GM21381 (cell line): ENCODE results near the gene ZBTB40.

Source experiments
- ATAC-seq: cut with Tn5 transposase; IDR thresholded peaks from one replicate; pipeline ENCODE4 v1.9.1; 2021; ENCODE audit warnings: mild to moderate bottlenecking, moderate library complexity; ENCODE audit not compliant: unreplicated experiment

Gene ZBTB40

DNA sequence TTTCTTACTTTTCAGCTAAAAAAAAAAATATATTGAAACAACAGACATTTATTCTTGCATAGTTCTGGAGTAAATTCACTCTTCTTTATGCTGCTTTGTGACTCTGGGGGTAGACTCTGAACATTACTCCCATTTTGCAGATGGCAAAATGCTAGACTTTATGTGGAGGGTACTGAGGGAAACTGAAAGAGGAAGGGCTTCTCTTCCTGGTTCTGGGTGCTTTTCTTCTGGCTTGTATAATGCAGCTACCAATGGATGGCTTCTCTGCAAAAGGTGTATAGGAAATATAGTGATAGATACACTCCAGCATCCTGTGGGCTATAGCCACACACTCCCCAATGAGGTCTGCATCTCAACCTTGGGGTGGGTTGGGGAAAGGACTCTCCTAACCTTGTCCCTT is 19.7 kb upstream of the ZBTB40 start:
- ATAC-seq = no peak

- no peak for ATAC-seq
These were observed 16.9 kb upstream of the ZBTB40 start for GRCh38 chr1:22434717-22435116.

DNA sequence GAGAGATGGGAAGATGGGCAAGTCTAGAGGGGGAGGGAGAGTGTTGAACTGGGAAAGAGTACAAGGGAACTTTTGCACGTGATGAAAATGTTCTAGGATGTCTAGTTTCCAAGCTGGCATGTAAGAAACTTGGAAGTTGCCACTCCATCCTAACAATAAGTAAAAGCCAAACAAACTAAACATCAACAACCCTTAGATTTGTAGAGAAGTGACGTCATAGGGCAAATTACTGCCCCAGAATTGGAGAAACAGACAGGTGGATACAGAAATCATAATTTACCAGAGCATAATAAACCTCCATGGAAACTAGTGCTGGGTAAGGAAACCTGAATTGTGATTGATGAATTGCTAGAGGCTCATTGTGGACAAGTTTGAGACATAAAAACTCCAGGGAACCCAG is 14.7 kb upstream of the ZBTB40 start:
- no peak for ATAC-seq

GRCh38 chr1:22437573-22437972 is 14.1 kb upstream of the ZBTB40 start:
- ATAC-seq = no peak

GRCh38 chr1:22440582-22440981 is 11.1 kb upstream of the ZBTB40 start:
- no peak for ATAC-seq

GRCh38 chr1:22442212-22442894 is 9.3 kb upstream of the ZBTB40 start:
- no peak for ATAC-seq

DNA sequence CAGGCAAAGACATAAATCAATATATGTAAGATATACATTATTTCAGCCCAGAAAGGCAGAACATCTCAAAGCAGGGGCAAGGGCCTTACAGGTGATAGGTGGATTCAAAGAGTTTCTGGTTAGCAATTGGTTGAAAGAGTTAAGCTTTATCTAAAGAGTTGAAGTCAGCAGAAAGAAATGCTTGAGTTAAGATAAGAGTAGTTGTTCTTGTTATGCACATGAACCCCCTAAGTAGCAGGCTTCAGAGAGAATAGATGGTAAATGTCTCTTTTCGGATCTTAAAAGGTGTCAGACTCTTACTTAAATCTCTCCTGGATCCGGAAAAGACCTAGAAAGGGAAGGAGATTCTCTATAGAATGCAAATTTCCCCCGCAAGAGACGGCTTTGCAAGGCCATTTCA is 8.3 kb upstream of the ZBTB40 start:
- ATAC-seq = no peak

- no peak for ATAC-seq
These were observed 6.8 kb upstream of the ZBTB40 start for GRCh38 chr1:22444856-22445255.

GRCh38 chr1:22447621-22448111 is 4.0 kb upstream of the ZBTB40 start:
- no peak for ATAC-seq

GRCh38 chr1:22449636-22450035 is 2.0 kb upstream of the ZBTB40 start:
- ATAC-seq = no peak

DNA sequence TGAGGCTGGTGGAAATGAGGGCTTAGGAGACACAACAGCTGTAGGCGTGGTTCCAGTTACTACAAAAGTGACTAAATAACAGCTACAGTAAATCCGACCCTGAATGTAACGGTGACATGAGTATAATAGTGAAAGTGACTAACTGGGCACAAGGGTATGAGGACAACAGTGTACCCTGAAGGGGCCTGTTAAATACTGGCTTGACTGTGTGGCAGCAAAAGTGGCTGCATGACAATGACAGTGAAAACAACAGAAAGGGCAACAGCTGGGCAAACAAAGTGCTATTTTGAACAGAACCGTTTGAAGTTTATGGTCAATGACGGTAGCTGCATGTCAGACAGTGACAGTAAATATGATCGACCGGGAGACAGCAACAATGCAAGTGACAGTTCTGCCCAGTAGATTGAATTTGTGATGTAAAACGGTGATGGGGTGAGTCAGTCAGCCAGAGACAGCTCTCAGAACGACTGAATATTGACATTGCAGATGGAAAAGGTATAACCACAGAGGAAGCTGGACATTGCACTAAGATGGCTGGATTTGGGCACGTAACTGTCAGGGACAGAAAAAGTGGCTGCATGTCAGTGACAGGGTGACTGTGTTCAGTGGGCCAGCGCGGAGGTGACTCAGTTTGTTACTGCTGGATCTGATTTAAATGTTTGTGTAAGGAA is 1.2 kb upstream of the ZBTB40 start:
- ATAC-seq = no peak

GRCh38 chr1:22452481-22452957 is 868 bp downstream of the ZBTB40 start:
- peak; percentile 26 for ATAC-seq

DNA sequence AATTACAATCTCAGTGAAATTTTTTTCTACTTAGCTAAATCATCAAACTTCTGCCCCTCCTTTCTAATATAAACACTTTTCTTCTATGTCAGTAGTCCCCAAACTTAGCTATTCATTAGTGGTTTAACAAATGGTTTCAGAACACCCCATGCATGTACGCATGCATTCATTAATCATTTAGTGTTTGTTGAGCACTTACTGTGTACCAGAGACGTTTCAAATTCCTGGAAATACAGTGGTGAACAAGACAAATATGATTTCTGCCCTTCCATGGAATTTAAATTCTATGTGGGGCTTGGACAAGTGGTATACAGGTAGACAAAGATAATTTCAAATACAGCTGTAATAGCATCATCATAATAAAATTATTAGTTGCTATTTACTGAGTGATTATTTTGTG is 1.5 kb downstream of the ZBTB40 start:
- no peak for ATAC-seq

DNA sequence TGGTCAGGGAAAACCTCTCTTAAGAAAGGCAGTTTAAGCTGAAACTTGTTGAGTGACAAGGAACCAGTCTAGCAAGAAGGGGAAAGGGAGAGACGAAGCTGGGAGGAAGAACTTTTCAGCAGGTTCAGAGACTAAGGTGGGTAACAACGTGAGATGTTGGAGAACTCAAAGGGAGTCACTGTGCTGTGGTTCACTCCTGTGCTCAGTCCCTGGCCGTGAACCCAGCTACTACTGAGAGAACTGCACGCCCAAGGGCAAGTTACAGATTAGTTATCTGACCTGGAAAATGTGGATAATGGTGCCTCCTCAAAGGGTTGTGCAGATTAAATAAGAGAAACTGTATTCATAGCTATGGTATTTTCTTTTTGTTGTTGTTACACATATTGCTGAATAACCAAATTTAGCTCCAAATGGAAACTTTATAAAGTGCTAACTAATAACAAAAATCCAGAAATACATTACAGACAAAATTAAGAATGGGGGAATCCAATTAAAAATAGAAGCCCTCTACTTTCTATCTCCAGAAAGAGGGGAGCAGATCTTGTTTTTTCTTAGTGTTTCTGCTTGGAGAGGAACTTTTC is 2.9 kb downstream of the ZBTB40 start:
- ATAC-seq = no peak

DNA sequence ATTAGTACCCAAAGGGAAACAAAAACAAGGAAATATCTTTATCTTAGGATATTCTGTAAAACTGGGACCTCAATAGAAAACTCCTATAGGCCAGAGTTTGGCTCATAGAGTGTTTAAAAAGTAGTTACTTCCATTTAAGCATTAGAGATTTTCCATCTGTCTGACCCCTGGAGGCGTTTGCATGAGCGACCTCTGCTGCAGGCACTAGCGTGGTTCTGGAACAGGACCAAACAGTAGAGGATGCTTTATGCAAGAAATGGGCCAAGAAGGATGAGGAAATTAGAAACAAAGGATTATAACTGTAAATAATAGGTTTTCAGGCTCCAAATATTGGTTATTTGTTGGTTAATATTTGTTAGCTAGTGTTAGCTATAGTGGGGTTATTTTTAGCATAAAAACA is 5.7 kb downstream of the ZBTB40 start:
- ATAC-seq = no peak

DNA sequence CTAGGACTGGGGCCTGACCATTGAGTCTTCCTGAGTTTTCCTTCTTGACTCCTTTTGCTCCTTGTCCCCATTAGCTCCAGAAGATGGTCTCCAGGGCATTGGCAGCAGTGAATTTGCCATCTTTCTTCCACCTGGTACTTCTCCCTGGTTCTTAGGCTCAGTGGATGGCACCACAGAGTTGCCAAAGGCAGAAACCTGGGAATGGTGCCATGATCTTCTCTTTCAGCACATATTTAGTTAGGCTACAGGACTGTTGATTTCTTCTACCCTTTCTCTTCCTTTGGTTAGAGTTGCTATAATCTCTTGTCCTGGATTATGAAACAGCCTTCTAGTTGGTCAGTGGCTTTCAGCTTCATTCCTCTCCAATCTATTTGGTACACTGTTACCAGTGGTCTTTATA is 6.2 kb downstream of the ZBTB40 start:
- ATAC-seq = no peak

- no peak for ATAC-seq
These were observed 9.4 kb downstream of the ZBTB40 start for GRCh38 chr1:22461100-22461499.

- ATAC-seq = no peak
These were observed 10.3 kb downstream of the ZBTB40 start for GRCh38 chr1:22461678-22462527.

DNA sequence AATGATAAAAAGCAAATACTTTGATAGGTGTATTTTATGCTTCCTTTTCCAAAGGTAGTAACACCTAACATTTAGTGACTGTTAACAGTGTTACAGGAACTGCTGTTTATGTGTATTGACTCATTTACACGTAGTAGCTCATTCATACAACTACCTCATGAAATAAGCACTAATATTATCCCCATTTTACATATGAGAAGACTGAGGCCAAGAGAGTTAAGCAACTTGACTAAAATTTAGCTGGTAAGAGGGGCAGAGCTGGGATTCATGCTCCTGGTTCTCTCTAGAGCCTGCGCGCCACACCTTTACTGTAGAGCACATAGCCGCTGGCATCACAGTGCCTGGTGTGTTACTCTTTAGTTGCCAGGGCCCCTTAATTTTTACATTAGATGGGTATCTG is 11.3 kb downstream of the ZBTB40 start:
- no peak for ATAC-seq

DNA sequence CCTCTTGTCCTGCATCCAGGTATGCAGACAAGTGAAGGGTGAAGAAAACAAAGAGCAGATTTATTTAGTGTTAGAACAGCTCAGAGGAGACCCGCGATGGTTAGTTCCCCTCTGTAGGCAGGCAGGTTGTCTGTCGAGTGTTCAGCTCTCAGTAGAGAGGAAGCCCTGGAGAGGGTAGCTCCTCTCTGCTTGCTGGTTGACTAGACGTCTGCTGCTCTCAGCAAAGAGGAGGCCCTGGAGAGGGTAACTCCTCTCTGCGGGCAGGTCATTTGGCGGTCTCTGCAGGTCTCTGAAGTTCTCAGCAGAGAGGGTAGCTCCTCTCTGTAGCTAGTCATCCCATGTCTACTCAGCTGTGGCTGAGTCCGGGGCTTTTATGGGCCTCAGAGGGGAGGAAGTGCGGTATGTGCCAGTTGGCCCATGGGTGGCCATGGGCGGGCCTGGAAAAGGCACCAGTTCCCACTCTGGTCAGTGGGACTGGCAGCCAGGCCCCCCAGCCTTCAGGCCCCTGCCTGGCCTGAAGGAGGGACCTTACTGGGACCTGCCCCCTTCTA is 13.4 kb downstream of the ZBTB40 start:
- no peak for ATAC-seq

DNA sequence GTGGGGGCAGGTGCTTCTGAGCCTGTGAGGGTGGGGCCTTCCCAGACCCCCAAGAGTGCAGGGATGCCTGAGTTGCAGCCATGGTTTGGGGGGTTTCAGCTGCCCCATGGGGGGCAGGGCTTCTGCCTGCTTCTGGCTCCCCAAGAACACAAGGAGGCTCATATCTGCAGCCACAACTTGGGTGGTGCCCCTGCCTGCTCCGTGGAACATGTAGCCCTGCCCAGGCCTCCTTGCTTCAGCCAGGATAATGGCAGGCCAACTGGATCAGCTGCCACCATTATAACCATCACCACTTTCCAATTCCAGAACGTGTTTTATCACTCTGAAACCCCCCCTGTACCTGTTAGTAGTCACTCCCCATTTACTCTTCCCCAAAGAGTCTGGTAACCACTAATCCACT is 14.0 kb downstream of the ZBTB40 start:
- ATAC-seq = no peak
